Esophagus (tissue), 2 donors: ENCODE measurements around the gene JAK1. TPM values are rescaled to one million over a fixed set of nuclear protein-coding genes. Genes with fewer than 3 reads are reported as not detected.

ENCODE experiments used
- H3K27ac ChIP-seq, 2 donors: one replicate each; pipeline ENCODE4 v1.5.1; 2013; ENCODE audit warnings: low read depth in 2 of 2, mild to moderate bottlenecking in 2 of 2, inconsistent platforms in 1 of 2, low read length in 1 of 2, moderate library complexity in 1 of 2
- H3K27me3 ChIP-seq, 2 donors: one replicate each; pipeline ENCODE4 v1.6.1; 2013; ENCODE audit warnings: low read length in 2 of 2, control low read depth in 1 of 2, mild to moderate bottlenecking in 1 of 2; ENCODE audit not compliant: insufficient read depth in 2 of 2, control insufficient read depth in 1 of 2
- H3K36me3 ChIP-seq, 2 donors: one replicate each; pipeline ENCODE4 v1.6.1; 2013; ENCODE audit warnings: low read length in 1 of 2; ENCODE audit not compliant: control insufficient read depth in 2 of 2, insufficient read depth in 2 of 2
- H3K4me1 ChIP-seq, 2 donors: one replicate each; pipeline ENCODE4 v1.6.1; 2013; ENCODE audit warnings: low read length in 1 of 2; ENCODE audit not compliant: control insufficient read depth in 2 of 2, insufficient read depth in 2 of 2
- H3K4me3 ChIP-seq, 2 donors: one replicate each; pipeline ENCODE4 v1.5.1; 2013; ENCODE audit warnings: low read length in 2 of 2, mild to moderate bottlenecking in 2 of 2, low read depth in 1 of 2, moderate library complexity in 1 of 2
- H3K9me3 ChIP-seq, 2 donors: one replicate each; pipeline ENCODE4 v1.6.1; 2013; ENCODE audit warnings: mild to moderate bottlenecking in 2 of 2, low read depth in 1 of 2, low read length in 1 of 2, moderate library complexity in 1 of 2; ENCODE audit not compliant: control insufficient read depth in 2 of 2, insufficient read depth in 1 of 2
- WGBS, 2 donors: extraction: QIAGEN DNeasy Blood & Tissue Kit; methylation state at CpG; one replicate each; pipeline ENCODE4 v1.1.7; 2013; 5-methylcytosine and 5-hydroxymethylcytosine counted together
- polyA plus RNA-seq, 2 donors: library from polyadenylated mRNA; stranded (reverse); fragments of 200-250 nt; gene quantifications; one replicate each; pipeline ENCODE4 v1.2.3, GENCODE V29; 2013
- donor health status: healthy with polysubstance abuse.
- donor health status: Bipolar disorder and iron deficiency.

Gene JAK1
- polyA plus RNA-seq, 2 donors, result 13.1 to 20.9 TPM

GRCh38 chr1:64941461-64942117, 24.8 kb downstream of the JAK1 start:
- Histone ChIP-seq H3K4me3 (no peak overlapping the region), H3K27me3 (no peaks in the 10 kb centered on the region), H3K9me3 (no peaks in the 10 kb centered on the region), H3K36me3 (no peaks in the 10 kb centered on the region), H3K4me1 (no peaks in the 10 kb centered on the region), H3K27ac (no peak overlapping the region)
- WGBS, 2 donors, result 80 to 81% methylated on average over 5 of the region's 5 CpGs

- WGBS, 2 donors, result 71 to 74% methylated on average over 3 of the region's 3 CpGs
- H3K27me3 ChIP-seq, result no peaks in the 10 kb centered on the region
- H3K36me3 ChIP-seq, result no peaks in the 10 kb centered on the region
- peaks cover 0 to 5% of the 10 kb centered on the region in 2 donors for H3K4me1 ChIP-seq
- no peaks in the 10 kb centered on the region for H3K9me3 ChIP-seq
- H3K27ac ChIP-seq, result no peak overlapping the region
- H3K4me3 ChIP-seq, result no peak overlapping the region
These were observed 26.3 kb downstream of the JAK1 start for GRCh38 chr1:64940025-64940424.

GRCh38 chr1:64938991-64939390, 27.4 kb downstream of the JAK1 start:
- Histone ChIP-seq H3K36me3 (no peaks in the 10 kb centered on the region), H3K9me3 (no peaks in the 10 kb centered on the region), H3K4me1 (peaks cover 0 to 9% of the 10 kb centered on the region in 2 donors), H3K27ac (no peak overlapping the region), H3K27me3 (no peaks in the 10 kb centered on the region), H3K4me3 (no peak overlapping the region)
- WGBS, 2 donors, result 47 to 59% methylated on average over 2 of the region's 2 CpGs

GRCh38 chr1:64936956-64937355, 29.4 kb downstream of the JAK1 start:
- WGBS, 2 donors, result 78 to 83% methylated on average over 1 of the region's 1 CpG
- Histone ChIP-seq H3K27me3 (no peaks in the 10 kb centered on the region), H3K4me3 (no peak overlapping the region), H3K4me1 (peaks cover 0 to 9% of the 10 kb centered on the region in 2 donors), H3K27ac (no peak overlapping the region), H3K9me3 (no peaks in the 10 kb centered on the region), H3K36me3 (no peaks in the 10 kb centered on the region)

- Histone ChIP-seq H3K36me3 (peaks cover 0 to 3% of the 10 kb centered on the region in 2 donors), H3K4me3 (no peak overlapping the region), H3K9me3 (peaks cover 0 to 4% of the 10 kb centered on the region in 2 donors), H3K27me3 (no peaks in the 10 kb centered on the region), H3K4me1 (peaks cover 0 to 9% of the 10 kb centered on the region in 2 donors), H3K27ac (no peak overlapping the region)
- 78 to 85% methylated on average over 9 of the region's 9 CpGs for WGBS, 2 donors
These were observed 30.7 kb downstream of the JAK1 start for GRCh38 chr1:64935551-64936155.

GRCh38 chr1:64934878-64935275, 31.5 kb downstream of the JAK1 start:
- no peak overlapping the region for H3K4me3 ChIP-seq
- H3K9me3 ChIP-seq, result peaks cover 0 to 4% of the 10 kb centered on the region in 2 donors
- H3K4me1 ChIP-seq, result peaks cover 0 to 9% of the 10 kb centered on the region in 2 donors
- 77 to 87% methylated on average over 1 of the region's 1 CpG for WGBS, 2 donors
- H3K36me3 ChIP-seq, result peaks cover 0 to 3% of the 10 kb centered on the region in 2 donors
- no peaks in the 10 kb centered on the region for H3K27me3 ChIP-seq
- no peak overlapping the region for H3K27ac ChIP-seq

- Histone ChIP-seq H3K27ac (peak overlapping the region in 1 of 2 donors; percentile 31), H3K27me3 (no peaks in the 10 kb centered on the region), H3K9me3 (peaks cover 0 to 4% of the 10 kb centered on the region in 2 donors), H3K36me3 (peaks cover 0 to 3% of the 10 kb centered on the region in 2 donors), H3K4me3 (no peak overlapping the region), H3K4me1 (peaks cover 0 to 9% of the 10 kb centered on the region in 2 donors)
- 62 to 73% methylated on average over 9 of the region's 9 CpGs for WGBS, 2 donors
These were observed 32.1 kb downstream of the JAK1 start for GRCh38 chr1:64934115-64934877.

GRCh38 chr1:64933296-64934070, 32.9 kb downstream of the JAK1 start:
- Histone ChIP-seq H3K27me3 (no peaks in the 10 kb centered on the region), H3K4me3 (no peak overlapping the region), H3K9me3 (peaks cover 0 to 4% of the 10 kb centered on the region in 2 donors), H3K4me1 (peaks cover 0 to 9% of the 10 kb centered on the region in 2 donors), H3K36me3 (peaks cover 0 to 3% of the 10 kb centered on the region in 2 donors), H3K27ac (peak overlapping the region; percentile 41 to 69)
- 55 to 62% methylated on average over 11 of the region's 11 CpGs for WGBS, 2 donors

GRCh38 chr1:64932962-64933295, 33.4 kb downstream of the JAK1 start:
- Histone ChIP-seq H3K4me3 (no peak overlapping the region), H3K9me3 (peaks cover 0 to 4% of the 10 kb centered on the region in 2 donors), H3K36me3 (peaks cover 0 to 3% of the 10 kb centered on the region in 2 donors), H3K27me3 (no peaks in the 10 kb centered on the region), H3K27ac (no peak overlapping the region), H3K4me1 (peaks cover under 1 to 9% of the 10 kb centered on the region in 2 donors)
- 47 to 48% methylated on average over 4 of the region's 4 CpGs for WGBS, 2 donors
